Endothelial cell of umbilical vein (primary cell): ENCODE measurements around the gene SVEP1. TPM values are rescaled to one million over a fixed set of nuclear protein-coding genes. Genes with fewer than 3 reads are reported as not detected.

ENCODE experiments used
- BruUV-seq: library from RNA; stranded (reverse); fragments of 400-500 nt; replicated peaks from 2 replicates; lab custom pipeline; 2021; lab: Mats Ljungman, UMichigan
- CTCF ChIA-PET: fragments of 300-600, 350-600 bp; sonication (Branson Sonifier 250); formaldehyde crosslinking; loops from one replicate; lab custom pipeline; 2021; ENCODE audit warnings: antibody characterized with exemption, inconsistent platforms; lab: Charles Lee
- POLR2A ChIA-PET: fragments of 300-600, 350-600 bp; sonication (Branson Sonifier 250); formaldehyde crosslinking; loops from one replicate; lab custom pipeline; 2021; ENCODE audit warnings: antibody characterized with exemption, inconsistent platforms; lab: Charles Lee
- DNase-seq: peaks from one replicate; pipeline ENCODE4 v3.0.0-alpha.2; 2011; ENCODE audit warnings: low read depth, low spot score
- FAIRE-seq: peaks from 2 replicates; lab custom pipeline; 2011; peaks lifted over from hg19 to GRCh38; lab: Jason Lieb, UNC
- H2AFZ ChIP-seq: 2 replicates; pipeline ENCODE4 v1.6.0; 2012; ENCODE audit warnings: low read depth, low read length, control low read depth, inconsistent platforms
- H3K27ac ChIP-seq: 2 replicates; pipeline ENCODE4 v1.5.1; 2011; ENCODE audit warnings: low read depth, mild to moderate bottlenecking, control low read depth, low read length, moderate library complexity; ENCODE audit not compliant: insufficient read depth
- H3K27me3 ChIP-seq, 2 experiments: 2 replicates each; pipeline versions ENCODE4 v1.6.0 to v1.6.1; 2011; ENCODE audit warnings: low read length in 2 of 2, mixed read lengths in 1 of 2; ENCODE audit not compliant: control insufficient read depth in 2 of 2, insufficient read depth in 2 of 2
- H3K36me3 ChIP-seq, 2 experiments: 2 replicates in 1 of 2; 3 replicates in 1 of 2; pipeline ENCODE4 v1.5.1; 2011; ENCODE audit warnings: low read length in 2 of 2, mild to moderate bottlenecking in 1 of 2, moderate library complexity in 1 of 2; ENCODE audit not compliant: control insufficient read depth in 2 of 2, insufficient read depth in 2 of 2; ENCODE audit errors: extremely low read depth in 1 of 2
- H3K4me1 ChIP-seq: 3 replicates; pipeline ENCODE4 v1.5.1; 2011; ENCODE audit warnings: mild to moderate bottlenecking, low read length; ENCODE audit not compliant: control insufficient read depth, insufficient read depth; ENCODE audit errors: extremely low read depth
- H3K4me2 ChIP-seq: 2 replicates; pipeline ENCODE4 v1.6.1; 2011; ENCODE audit warnings: low read length, control low read depth, mixed read lengths; ENCODE audit not compliant: insufficient read depth
- H3K4me3 ChIP-seq, 3 experiments: fragments of 200-600 bp in 1 of 3; sonication (generic), shearing (Covaris generic) in 1 of 3; replicated peaks in 1 of 3; 2 replicates each; pipeline ENCODE4 v1.5.1; 2011 to 2016; ENCODE audit warnings: control low read depth in 3 of 3, low read length in 3 of 3, mild to moderate bottlenecking in 2 of 3, inconsistent platforms in 1 of 3, low read depth in 1 of 3, moderate library complexity in 1 of 3; ENCODE audit not compliant: insufficient read depth in 1 of 3
- H3K79me2 ChIP-seq: 2 replicates; pipeline ENCODE4 v1.6.0; 2012; ENCODE audit warnings: low read length, inconsistent platforms; ENCODE audit not compliant: control insufficient read depth, insufficient read depth
- H3K9ac ChIP-seq: replicated peaks from 2 replicates; pipeline ENCODE3; 2011; ENCODE audit warnings: low read length, control low read depth; ENCODE audit not compliant: insufficient read depth; ENCODE audit errors: extremely low read depth
- H3K9me1 ChIP-seq: replicated peaks from 3 replicates; pipeline ENCODE4 v1.6.0; 2011; ENCODE audit warnings: mild to moderate bottlenecking, low read length; ENCODE audit not compliant: control insufficient read depth, insufficient read depth; ENCODE audit errors: extremely low read depth
- H3K9me3 ChIP-seq: replicated peaks from 2 replicates; pipeline ENCODE4 v1.5.1; 2012; ENCODE audit warnings: low read length, inconsistent platforms; ENCODE audit not compliant: control insufficient read depth, insufficient read depth
- H4K20me1 ChIP-seq: replicated peaks from 2 replicates; pipeline ENCODE3; 2011; ENCODE audit warnings: mild to moderate bottlenecking, low read length; ENCODE audit not compliant: control insufficient read depth, insufficient read depth; ENCODE audit errors: extremely low read depth
- EZH2 ChIP-seq: IDR thresholded peaks from 2 replicates; pipeline ENCODE4 v1.6.1; 2012; ENCODE audit warnings: borderline replicate concordance, low read depth, mild to moderate bottlenecking, moderate library complexity, low read length, inconsistent platforms; ENCODE audit not compliant: severe bottlenecking
- FOS ChIP-seq: IDR thresholded peaks from 2 replicates; pipeline ENCODE4 v1.6.1; 2011; ENCODE audit warnings: mild to moderate bottlenecking, low read length, moderate library complexity, borderline replicate concordance; ENCODE audit not compliant: insufficient read depth
- GATA2 ChIP-seq: IDR thresholded peaks from 2 replicates; pipeline ENCODE4 v1.7.0; 2011; ENCODE audit warnings: low read depth, mild to moderate bottlenecking, moderate library complexity, mixed read lengths, low read length; ENCODE audit not compliant: insufficient read length, insufficient read depth
- JUN ChIP-seq: IDR thresholded peaks from 2 replicates; pipeline ENCODE4 v1.6.1; 2011; ENCODE audit warnings: borderline replicate concordance, low read depth; ENCODE audit not compliant: insufficient read length, insufficient read depth
- MYC ChIP-seq: IDR thresholded peaks from one replicate; pipeline ENCODE4 v1.6.1; 2011; ENCODE audit warnings: mild to moderate bottlenecking, low read depth, low read length
- POLR2A ChIP-seq: IDR thresholded peaks from 2 replicates; pipeline ENCODE4 v1.6.1; 2012; ENCODE audit warnings: low read depth, mild to moderate bottlenecking, control low read depth, low read length
- POLR2AphosphoS5 ChIP-seq: IDR thresholded peaks from 2 replicates; pipeline ENCODE4 v1.6.1; 2012; ENCODE audit warnings: low read depth, mild to moderate bottlenecking, control low read depth, low read length, moderate library complexity; ENCODE audit not compliant: insufficient read depth
- dilution Hi-C: fragments of 300-500 bp; cut with MboI; formaldehyde crosslinking; loops from one replicate; pipeline ENCODE4 v1.15.0; 2019; ENCODE audit warnings: low sequenced_read_pairs; ENCODE audit not compliant: extremely low pct_ligation_motif_present
- intact Hi-C: fragments of 100-400 bp; cut with micrococcal nuclease; formaldehyde crosslinking; loops from one replicate; pipeline ENCODE4 v1.10.0; 2022
- polyA plus RNA-seq, 4 experiments: library from polyadenylated mRNA; depleted of rRNA in 3 of 4; stranded (reverse) in 3 of 4; unstranded in 1 of 4; fragments of >200 nt; gene quantifications; 2 replicates each; pipeline versions ENCODE4 v1.2.1 to v1.2.3, GENCODE V29; 2011 to 2012; ENCODE audit warnings: missing spikeins in 1 of 4
- total RNA-seq: library from RNA; stranded (reverse); gene quantifications from 2 replicates; pipeline ENCODE4 v1.2.3, GENCODE V29; 2021
- TF ChIP-seq, protein P1 (sequence below), 2 donors: IDR thresholded peaks; 1 replicate in 1 of 2; 2 replicates in 1 of 2; pipeline ENCODE4 v1.5.1; 2011; ENCODE audit warnings: low read length in 2 of 2, mild to moderate bottlenecking in 2 of 2, moderate library complexity in 2 of 2, control low read depth in 1 of 2, inconsistent platforms in 1 of 2, low read depth in 1 of 2; ENCODE audit not compliant: insufficient read depth in 1 of 2; ENCODE audit errors: extremely low read depth in 1 of 2
- TF ChIP-seq, protein P2 (sequence below): IDR thresholded peaks from 2 replicates; pipeline ENCODE4 v1.6.1; 2011; ENCODE audit not compliant: insufficient read depth, insufficient read length

The SVEP1 gene
- total and polyA plus RNA-seq, 2 donors (not counting 3 experiments of a cell fraction or from before 2014, with no cell fraction given), result 0.04 to 0.29 TPM

DNA sequence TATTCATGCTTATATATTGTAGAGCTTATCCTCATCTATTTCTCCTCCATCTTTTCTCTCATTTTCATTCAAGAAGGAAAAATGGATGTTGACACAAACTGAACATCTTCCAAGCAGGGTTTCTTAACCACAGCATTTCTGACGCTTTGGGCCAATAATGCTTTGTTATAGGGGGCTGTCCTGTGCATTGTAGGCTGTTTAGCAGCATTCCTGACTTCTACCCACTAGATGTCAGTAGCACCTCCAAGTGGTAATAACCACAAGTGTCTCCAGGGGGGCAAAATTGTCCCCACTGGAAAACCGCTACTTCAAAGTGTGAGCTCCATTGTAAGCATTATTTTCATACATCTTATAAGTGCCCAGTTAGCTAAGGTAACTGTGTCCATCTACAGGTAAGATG lies 239.2 kb downstream of the SVEP1 start:
- Histone ChIP-seq H4K20me1 (no peaks in the 10 kb centered on the region), H3K9me3 (no peaks in the 10 kb centered on the region), H3K9ac (no peak overlapping the region), H3K27ac (no peak overlapping the region), H3K4me1 (no peaks in the 10 kb centered on the region), H3K4me3 (no peak overlapping the region), H3K79me2 (no peaks in the 10 kb centered on the region), H3K9me1 (no peaks in the 10 kb centered on the region), H3K4me2 (no peak overlapping the region), H2AFZ (no peak overlapping the region), H3K27me3 (no peaks in the 10 kb centered on the region), H3K36me3 (no peaks in the 10 kb centered on the region)
- CTCF ChIA-PET, result interaction anchor here (1.1 kb wide), 1 partner anchor 157 kb away, joined by 3 read pairs; no protein-coding TSS in a partner anchor
- dilution Hi-C loops (no loop called here), intact Hi-C loops (no loop called here)
- no peak for TF ChIP-seq MYC
- TF ChIP-seq, protein P1, sequence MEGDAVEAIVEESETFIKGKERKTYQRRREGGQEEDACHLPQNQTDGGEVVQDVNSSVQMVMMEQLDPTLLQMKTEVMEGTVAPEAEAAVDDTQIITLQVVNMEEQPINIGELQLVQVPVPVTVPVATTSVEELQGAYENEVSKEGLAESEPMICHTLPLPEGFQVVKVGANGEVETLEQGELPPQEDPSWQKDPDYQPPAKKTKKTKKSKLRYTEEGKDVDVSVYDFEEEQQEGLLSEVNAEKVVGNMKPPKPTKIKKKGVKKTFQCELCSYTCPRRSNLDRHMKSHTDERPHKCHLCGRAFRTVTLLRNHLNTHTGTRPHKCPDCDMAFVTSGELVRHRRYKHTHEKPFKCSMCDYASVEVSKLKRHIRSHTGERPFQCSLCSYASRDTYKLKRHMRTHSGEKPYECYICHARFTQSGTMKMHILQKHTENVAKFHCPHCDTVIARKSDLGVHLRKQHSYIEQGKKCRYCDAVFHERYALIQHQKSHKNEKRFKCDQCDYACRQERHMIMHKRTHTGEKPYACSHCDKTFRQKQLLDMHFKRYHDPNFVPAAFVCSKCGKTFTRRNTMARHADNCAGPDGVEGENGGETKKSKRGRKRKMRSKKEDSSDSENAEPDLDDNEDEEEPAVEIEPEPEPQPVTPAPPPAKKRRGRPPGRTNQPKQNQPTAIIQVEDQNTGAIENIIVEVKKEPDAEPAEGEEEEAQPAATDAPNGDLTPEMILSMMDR (IDR thresholded peaks at IDR 0.05; ENCODE audit: extremely low read depth in 1 of 2, insufficient read depth in 1 of 2, low read depth in 1 of 2, low read length in 2 of 2), result peak in 1 of 2 donors; percentile 1
- POLR2A ChIA-PET, result no interaction called here
- FAIRE-seq, result no peak
- BruUV-seq, result no TSS peak
- DNase-seq, result no peak

DNA sequence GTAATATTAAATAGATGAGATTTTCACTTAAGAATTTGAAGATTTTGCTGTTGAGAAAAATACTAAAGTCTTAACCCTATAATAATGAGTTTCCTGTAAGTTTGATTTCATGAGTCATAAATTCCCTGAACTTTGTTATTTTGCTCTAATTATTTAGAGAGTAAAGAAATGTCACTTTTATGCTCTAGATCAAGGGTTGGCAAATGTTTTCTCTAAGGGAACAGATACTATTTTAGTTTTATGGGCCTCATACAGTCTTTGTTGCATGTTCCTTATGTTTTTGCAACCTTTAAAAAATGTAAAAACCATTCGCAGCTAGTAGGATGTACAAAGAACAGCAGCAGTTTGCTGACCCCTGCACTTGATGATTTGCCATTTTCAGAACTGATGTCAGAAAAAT lies 241.4 kb downstream of the SVEP1 start:
- intact Hi-C loops (no loop called here), dilution Hi-C loops (no loop called here)
- ChIA-PET CTCF (no interaction called here), POLR2A (no interaction called here)
- no peak overlapping the region for H3K27ac ChIP-seq
- DNase-seq (no peak), FAIRE-seq (no peak)
- no peaks in the 10 kb centered on the region for H3K27me3 ChIP-seq
- no peaks in the 10 kb centered on the region for H3K9me1 ChIP-seq
- no peaks in the 10 kb centered on the region for H3K36me3 ChIP-seq
- H4K20me1 ChIP-seq, result no peaks in the 10 kb centered on the region
- H2AFZ ChIP-seq, result no peak overlapping the region
- H3K79me2 ChIP-seq, result no peaks in the 10 kb centered on the region
- H3K9me3 ChIP-seq, result no peaks in the 10 kb centered on the region
- no peaks in the 10 kb centered on the region for H3K4me1 ChIP-seq
- H3K9ac ChIP-seq, result no peak overlapping the region
- no peak overlapping the region for H3K4me2 ChIP-seq
- BruUV-seq, result no TSS peak
- H3K4me3 ChIP-seq, result no peak overlapping the region
- TF ChIP-seq, protein P2, sequence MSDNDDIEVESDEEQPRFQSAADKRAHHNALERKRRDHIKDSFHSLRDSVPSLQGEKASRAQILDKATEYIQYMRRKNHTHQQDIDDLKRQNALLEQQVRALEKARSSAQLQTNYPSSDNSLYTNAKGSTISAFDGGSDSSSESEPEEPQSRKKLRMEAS, result no peak
- TF ChIP-seq MYC (no peak), FOS (no peak), GATA2 (no peak), POLR2A (no peak), EZH2 (no peak), JUN (no peak), POLR2AphosphoS5 (no peak)
- TF ChIP-seq, protein P1 (IDR thresholded peaks at IDR 0.05; ENCODE audit: extremely low read depth in 1 of 2, insufficient read depth in 1 of 2, low read depth in 1 of 2, low read length in 2 of 2), result no peak
